Ishikawa (cell line): ENCODE results near the gene GAB1.

Experiments used
- EP300 ChIP-seq: IDR thresholded peaks from 2 replicates; pipeline ENCODE4 v1.6.1; 2012; ENCODE audit warnings: borderline replicate concordance
- FOXM1 ChIP-seq: IDR thresholded peaks from 2 replicates; pipeline ENCODE4 v1.6.1; 2012; ENCODE audit warnings: low read depth, borderline replicate concordance
- TF ChIP-seq, protein P1 (sequence below): IDR thresholded peaks from 2 replicates; pipeline ENCODE4 v1.6.1; 2012; ENCODE audit warnings: low read depth, mild to moderate bottlenecking
- TF ChIP-seq, protein P2 (sequence below): IDR thresholded peaks from 2 replicates; pipeline ENCODE4 v1.6.1; 2012

DNA sequence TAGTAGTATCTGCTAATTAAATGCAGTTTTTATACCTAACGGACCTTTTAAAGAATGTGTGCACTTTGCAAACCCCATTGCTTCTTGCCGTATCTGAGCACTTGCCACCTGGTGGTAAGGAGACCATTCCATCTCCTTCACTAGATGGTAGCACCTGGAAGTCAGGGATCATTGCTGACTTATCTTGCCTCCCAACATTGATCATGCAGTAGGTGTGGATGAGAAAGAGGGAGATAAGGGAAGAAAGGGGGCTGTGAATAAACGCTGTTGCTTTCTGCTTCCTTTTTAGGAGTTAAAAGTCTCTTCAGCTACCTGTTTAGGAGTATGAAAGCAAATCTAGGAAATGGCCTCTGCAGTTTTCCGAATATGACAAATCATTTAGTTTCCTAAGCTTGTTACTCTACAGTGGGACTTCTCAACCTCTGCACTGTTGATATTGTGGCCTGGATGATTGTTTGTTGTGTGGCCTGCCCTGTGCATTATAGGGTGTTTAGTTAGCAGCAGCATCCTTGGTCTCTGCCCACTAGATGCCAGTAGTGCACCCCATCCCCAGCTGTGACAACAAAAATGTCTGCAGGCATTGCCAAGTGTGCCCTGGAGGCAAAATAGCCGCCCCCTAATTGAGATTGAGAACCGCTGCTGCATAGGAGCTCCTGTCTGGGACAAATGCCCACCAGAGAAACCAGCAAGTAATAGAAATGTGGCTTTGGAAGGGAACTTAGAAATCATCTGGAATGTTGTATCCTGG, 38.8 kb downstream of the GAB1 start:
- TF ChIP-seq, protein P1, sequence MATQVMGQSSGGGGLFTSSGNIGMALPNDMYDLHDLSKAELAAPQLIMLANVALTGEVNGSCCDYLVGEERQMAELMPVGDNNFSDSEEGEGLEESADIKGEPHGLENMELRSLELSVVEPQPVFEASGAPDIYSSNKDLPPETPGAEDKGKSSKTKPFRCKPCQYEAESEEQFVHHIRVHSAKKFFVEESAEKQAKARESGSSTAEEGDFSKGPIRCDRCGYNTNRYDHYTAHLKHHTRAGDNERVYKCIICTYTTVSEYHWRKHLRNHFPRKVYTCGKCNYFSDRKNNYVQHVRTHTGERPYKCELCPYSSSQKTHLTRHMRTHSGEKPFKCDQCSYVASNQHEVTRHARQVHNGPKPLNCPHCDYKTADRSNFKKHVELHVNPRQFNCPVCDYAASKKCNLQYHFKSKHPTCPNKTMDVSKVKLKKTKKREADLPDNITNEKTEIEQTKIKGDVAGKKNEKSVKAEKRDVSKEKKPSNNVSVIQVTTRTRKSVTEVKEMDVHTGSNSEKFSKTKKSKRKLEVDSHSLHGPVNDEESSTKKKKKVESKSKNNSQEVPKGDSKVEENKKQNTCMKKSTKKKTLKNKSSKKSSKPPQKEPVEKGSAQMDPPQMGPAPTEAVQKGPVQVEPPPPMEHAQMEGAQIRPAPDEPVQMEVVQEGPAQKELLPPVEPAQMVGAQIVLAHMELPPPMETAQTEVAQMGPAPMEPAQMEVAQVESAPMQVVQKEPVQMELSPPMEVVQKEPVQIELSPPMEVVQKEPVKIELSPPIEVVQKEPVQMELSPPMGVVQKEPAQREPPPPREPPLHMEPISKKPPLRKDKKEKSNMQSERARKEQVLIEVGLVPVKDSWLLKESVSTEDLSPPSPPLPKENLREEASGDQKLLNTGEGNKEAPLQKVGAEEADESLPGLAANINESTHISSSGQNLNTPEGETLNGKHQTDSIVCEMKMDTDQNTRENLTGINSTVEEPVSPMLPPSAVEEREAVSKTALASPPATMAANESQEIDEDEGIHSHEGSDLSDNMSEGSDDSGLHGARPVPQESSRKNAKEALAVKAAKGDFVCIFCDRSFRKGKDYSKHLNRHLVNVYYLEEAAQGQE: no peak
- no peak for TF ChIP-seq EP300
- TF ChIP-seq, protein P2, sequence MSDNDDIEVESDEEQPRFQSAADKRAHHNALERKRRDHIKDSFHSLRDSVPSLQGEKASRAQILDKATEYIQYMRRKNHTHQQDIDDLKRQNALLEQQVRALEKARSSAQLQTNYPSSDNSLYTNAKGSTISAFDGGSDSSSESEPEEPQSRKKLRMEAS: no peak
- no peak for TF ChIP-seq FOXM1
